SK-N-MC (cell line): ENCODE measurements around the gene ACTMAP.

Experiments
- EZH2 ChIP-seq: fragments of 200-600 bp; sonication (generic); IDR thresholded peaks from one replicate; pipeline ENCODE4 v1.6.1; 2017; ENCODE audit warnings: antibody characterized with exemption
- FOXP2 ChIP-seq: optimal IDR thresholded peaks from 2 replicates; pipeline ENCODE3; 2011; ENCODE audit warnings: mild to moderate bottlenecking, moderate library complexity; ENCODE audit not compliant: insufficient read depth; ENCODE audit errors: extremely low read length, control extremely low read depth
- POLR2AphosphoS5 ChIP-seq: IDR thresholded peaks from 2 replicates; pipeline ENCODE4 v1.6.1; 2012; ENCODE audit warnings: mild to moderate bottlenecking, low read depth, low read length, borderline replicate concordance

DNA sequence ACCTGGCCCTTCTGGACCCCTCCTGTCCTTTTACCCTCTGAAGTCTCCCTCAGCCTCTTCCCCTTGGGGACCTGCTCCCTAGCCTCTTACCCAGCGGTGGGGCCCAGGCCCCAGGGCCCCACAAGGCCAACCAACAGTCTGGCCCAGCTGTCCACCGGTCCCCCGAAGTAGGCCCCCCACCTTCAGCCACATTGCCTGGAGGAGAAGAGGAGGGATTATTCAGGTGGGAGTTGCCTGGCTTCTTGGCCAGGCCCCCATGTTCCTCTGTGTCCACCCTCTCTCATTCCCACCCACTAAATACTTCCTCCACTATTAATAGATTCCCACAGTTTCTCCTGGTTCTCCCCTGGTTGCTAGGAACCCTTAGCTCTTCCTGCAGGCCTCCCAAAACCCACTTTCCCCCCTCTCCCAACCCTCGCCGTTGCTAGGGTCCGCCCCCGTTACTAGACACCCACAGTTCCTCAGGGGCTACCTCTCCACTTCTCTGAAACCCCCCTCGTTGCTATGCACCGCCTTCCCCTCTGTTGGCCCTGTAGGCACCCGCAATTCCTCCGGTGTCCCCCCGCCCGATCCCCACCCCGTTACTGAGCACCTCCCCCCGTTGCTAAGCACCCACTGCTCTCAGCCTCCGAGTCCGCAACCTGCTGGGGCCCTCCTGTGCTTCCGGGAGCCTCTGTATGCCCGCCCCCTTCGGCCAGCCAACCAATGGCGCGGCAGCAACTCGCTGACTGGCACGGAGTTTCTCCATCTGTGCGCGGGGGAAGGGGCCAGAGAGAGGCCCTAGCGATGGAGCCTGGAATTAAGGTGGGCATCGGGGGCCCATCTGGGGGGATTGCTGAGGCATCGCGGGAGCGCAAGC, 35.6 kb downstream of the ACTMAP start:
- TF ChIP-seq POLR2AphosphoS5 (no peak; the same call in none of the 2 replicates), EZH2 (no peak), FOXP2 (peak; percentile 47)
